Measurements from ENCODE around the gene JAKMIP2. TPM values are rescaled to one million over a fixed set of nuclear protein-coding genes. Genes with fewer than 3 reads are reported as not detected.
"Not testable (repeated sequence)": the region's sequence is repeated elsewhere in the genome, so short reads cannot be mapped to it uniquely, and the experiment has no call there.

Gene JAKMIP2
- total RNA-seq, 1 experiment from 2014 or later = not detected

DNA sequence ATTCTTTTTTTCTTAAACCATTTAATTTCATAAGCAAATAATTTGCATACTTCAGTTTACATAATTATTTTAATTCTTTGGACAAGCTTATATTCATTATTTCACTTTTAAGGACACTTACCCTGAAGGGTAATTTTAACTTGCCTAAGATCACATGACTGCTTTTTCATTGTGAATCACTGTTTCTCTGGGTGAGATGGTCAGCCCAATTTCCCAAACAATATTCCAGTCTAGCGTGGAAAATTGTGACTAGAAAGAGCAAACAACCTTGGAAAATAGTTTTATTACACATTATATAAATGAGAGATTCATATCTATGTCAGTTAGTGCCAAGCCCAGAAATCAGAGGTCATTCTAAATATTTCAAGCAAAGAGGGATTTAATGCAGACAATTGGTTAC is 21.4 kb upstream of the JAKMIP2 start:
- POLR2A ChIA-PET = no interaction called here
- RAD21 ChIA-PET (ENCODE audit: low non-redundant PET in 1 of 2, low total read pairs in 2 of 2, uncharacterized antibody in 2 of 2, unreplicated experiment in 2 of 2) = no interaction called here
- Histone ChIP-seq H3K4me1 (ENCODE audit: control insufficient read depth in 1 of 2, insufficient read depth in 2 of 2, low read length in 2 of 2) (no peaks in the 10 kb centered on the region), H3K9me2 (ENCODE audit: insufficient read depth) (no peaks in the 10 kb centered on the region), H3K9me3 (ENCODE audit: control insufficient read depth in 1 of 2, insufficient read depth in 1 of 2, low read depth in 1 of 2, low read length in 2 of 2) (no peaks in the 10 kb centered on the region), H3K27me3 (ENCODE audit: insufficient read depth, low read length) (peaks cover 8% of the 10 kb centered on the region), H3K4me2 (ENCODE audit: low read length) (no peak overlapping the region), H3K4me3 (replicated peaks in 1 of 2; ENCODE audit: low read depth in 1 of 2, low read length in 2 of 2) (no peak overlapping the region), H3K9ac (ENCODE audit: low read length) (no peak overlapping the region), H3K27ac (ENCODE audit: low read depth, low read length) (no peak overlapping the region), H3K36me3 (ENCODE audit: control insufficient read depth in 1 of 2, insufficient read depth in 2 of 2, low read length in 2 of 2) (no peaks in the 10 kb centered on the region), H3K79me2 (ENCODE audit: insufficient read depth, low read length) (no peaks in the 10 kb centered on the region), H2AFZ (ENCODE audit: low read depth, low read length, poor library complexity, severe bottlenecking) (no peak overlapping the region), H4K20me1 (ENCODE audit: insufficient read depth) (no peaks in the 10 kb centered on the region)
- DNase-seq (ENCODE audit: low read depth, low spot score) = no peak
- ATAC-seq = no peak
- intact Hi-C loops (cut with micrococcal nuclease) = no loop called here
- CTCF ChIA-PET = no interaction called here
- TF ChIP-seq, protein P1, sequence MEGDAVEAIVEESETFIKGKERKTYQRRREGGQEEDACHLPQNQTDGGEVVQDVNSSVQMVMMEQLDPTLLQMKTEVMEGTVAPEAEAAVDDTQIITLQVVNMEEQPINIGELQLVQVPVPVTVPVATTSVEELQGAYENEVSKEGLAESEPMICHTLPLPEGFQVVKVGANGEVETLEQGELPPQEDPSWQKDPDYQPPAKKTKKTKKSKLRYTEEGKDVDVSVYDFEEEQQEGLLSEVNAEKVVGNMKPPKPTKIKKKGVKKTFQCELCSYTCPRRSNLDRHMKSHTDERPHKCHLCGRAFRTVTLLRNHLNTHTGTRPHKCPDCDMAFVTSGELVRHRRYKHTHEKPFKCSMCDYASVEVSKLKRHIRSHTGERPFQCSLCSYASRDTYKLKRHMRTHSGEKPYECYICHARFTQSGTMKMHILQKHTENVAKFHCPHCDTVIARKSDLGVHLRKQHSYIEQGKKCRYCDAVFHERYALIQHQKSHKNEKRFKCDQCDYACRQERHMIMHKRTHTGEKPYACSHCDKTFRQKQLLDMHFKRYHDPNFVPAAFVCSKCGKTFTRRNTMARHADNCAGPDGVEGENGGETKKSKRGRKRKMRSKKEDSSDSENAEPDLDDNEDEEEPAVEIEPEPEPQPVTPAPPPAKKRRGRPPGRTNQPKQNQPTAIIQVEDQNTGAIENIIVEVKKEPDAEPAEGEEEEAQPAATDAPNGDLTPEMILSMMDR (IDR thresholded peaks at IDR 0.05 in 2 of 3, conservative IDR thresholded peaks at IDR 0.05 in 1 of 3; ENCODE audit: borderline replicate concordance in 1 of 3, insufficient read depth in 1 of 3, low read depth in 2 of 3, low read length in 2 of 3) = no peak
- no peak for TF ChIP-seq ZNF274 (IDR thresholded peaks at IDR 0.05; ENCODE audit: low read depth, low read length)
- TF ChIP-seq RAD21 (IDR thresholded peaks at IDR 0.05; ENCODE audit: low read depth) = no peak
- TF ChIP-seq EZH2phosphoT487 (IDR thresholded peaks at IDR 0.05; ENCODE audit: borderline replicate concordance) = no peak
- no peak for TF ChIP-seq FOSL1 (IDR thresholded peaks at IDR 0.05; ENCODE audit: low read depth)
- TF ChIP-seq JUND (IDR thresholded peaks at IDR 0.05) = no peak
- no TSS peak for BruUV-seq (replicated peaks)

DNA sequence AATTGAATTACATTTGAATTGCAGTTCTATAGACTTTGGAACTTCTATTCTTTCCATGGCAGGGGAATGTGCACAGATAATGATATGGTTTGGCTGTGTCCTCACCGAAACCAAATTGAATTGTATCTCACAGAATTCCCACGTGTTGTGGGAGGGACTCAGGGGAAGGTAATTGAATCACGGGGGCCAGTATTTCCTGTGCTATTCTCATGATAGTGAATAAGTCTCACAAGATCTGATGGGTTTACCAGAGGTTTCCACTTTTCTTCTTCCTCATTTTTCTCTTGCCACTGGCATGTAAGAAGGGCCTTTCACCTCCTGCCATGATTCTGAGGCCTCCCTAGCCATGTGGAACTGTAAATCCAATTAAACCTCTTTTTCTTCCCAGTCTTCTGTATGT is 20.6 kb upstream of the JAKMIP2 start:
- H3K27ac ChIP-seq (ENCODE audit: low read depth, low read length); H3K9me2 ChIP-seq (ENCODE audit: insufficient read depth); BruUV-seq (replicated peaks); DNase-seq (ENCODE audit: low read depth, low spot score); POLR2A ChIA-PET; H3K9me3 ChIP-seq (ENCODE audit: control insufficient read depth in 1 of 2, insufficient read depth in 1 of 2, low read depth in 1 of 2, low read length in 2 of 2); H3K9ac ChIP-seq (ENCODE audit: low read length); H4K20me1 ChIP-seq (ENCODE audit: insufficient read depth); H2AFZ ChIP-seq (ENCODE audit: low read depth, low read length, poor library complexity, severe bottlenecking); ATAC-seq; intact Hi-C loops (cut with micrococcal nuclease); H3K4me3 ChIP-seq (replicated peaks in 1 of 2; ENCODE audit: low read depth in 1 of 2, low read length in 2 of 2); H3K36me3 ChIP-seq (ENCODE audit: control insufficient read depth in 1 of 2, insufficient read depth in 2 of 2, low read length in 2 of 2); H3K79me2 ChIP-seq (ENCODE audit: insufficient read depth, low read length); H3K4me2 ChIP-seq (ENCODE audit: low read length); CTCF ChIA-PET; H3K4me1 ChIP-seq (ENCODE audit: control insufficient read depth in 1 of 2, insufficient read depth in 2 of 2, low read length in 2 of 2); H3K27me3 ChIP-seq (ENCODE audit: insufficient read depth, low read length); RAD21 ChIA-PET (ENCODE audit: low non-redundant PET in 1 of 2, low total read pairs in 2 of 2, uncharacterized antibody in 2 of 2, unreplicated experiment in 2 of 2): not testable (repeated sequence)

Measured in HCT116 (cell line).